T-helper 17 cell (primary cell): ENCODE data around the gene BTRC. TPM values are rescaled to one million over a fixed set of nuclear protein-coding genes. Genes with fewer than 3 reads are reported as not detected.
"Not testable (repeated sequence)": the region's sequence is repeated elsewhere in the genome, so short reads cannot be mapped to it uniquely, and the experiment has no call there.

Experiments used
- ATAC-seq: fragments of 150-1000 bp; cut with Tn5 transposase; 2 replicates; pipeline ENCODE4 v1.10.0; 2021; ENCODE audit warnings: mild to moderate bottlenecking, moderate library complexity
- DNase-seq, 3 donors: peaks; one replicate each; pipeline versions ENCODE4 v3.0.0 to v3.0.0-alpha.2; 2020 to 2021
- H3K9me3 ChIP-seq: one replicate; pipeline ENCODE4 v1.7.0; 2013; ENCODE audit warnings: low read length, mild to moderate bottlenecking; ENCODE audit not compliant: control insufficient read depth, poor library complexity, severe bottlenecking
- H3K27ac Mint-ChIP-seq: one replicate; pipeline ENCODE4 v1.8.0; 2022; ENCODE audit warnings: mild to moderate bottlenecking, moderate library complexity, mixed read lengths
- H3K27me3 Mint-ChIP-seq: one replicate; pipeline ENCODE4 v1.8.0; 2022; ENCODE audit warnings: mixed read lengths
- H3K36me3 Mint-ChIP-seq: one replicate; pipeline ENCODE4 v1.8.0; 2022; ENCODE audit warnings: low read depth, mixed read lengths
- H3K4me1 Mint-ChIP-seq: one replicate; pipeline ENCODE4 v1.8.0; 2022; ENCODE audit warnings: mild to moderate bottlenecking, mixed read lengths
- H3K4me3 Mint-ChIP-seq: one replicate; pipeline ENCODE4 v1.8.0; 2022; ENCODE audit warnings: mild to moderate bottlenecking, moderate library complexity, mixed read lengths
- total RNA-seq, 4 donors: library from RNA in 2 of 4; stranded (reverse) in 2 of 4; gene quantifications; one replicate each; pipeline ENCODE4 v1.2.3 and lab custom pipeline; 2022 to 2026

Gene BTRC
- total RNA-seq, 2 donors from 2014 or later, result 14.8 to 17.0 TPM

GRCh38 chr10:101380353-101381017 is 26.5 kb downstream of the BTRC start:
- Mint-ChIP-seq H3K4me1 (peaks cover 5% of the 10 kb centered on the region), H3K4me3 (no peak overlapping the region), H3K27me3 (no peaks in the 10 kb centered on the region), H3K27ac (no peak overlapping the region), H3K36me3 (no peaks in the 10 kb centered on the region)
- H3K9me3 ChIP-seq, result no peaks in the 10 kb centered on the region
- no peak for ATAC-seq
- DNase-seq, result no peak

GRCh38 chr10:101385866-101386658 is 32.1 kb downstream of the BTRC start:
- ATAC-seq (no peak), DNase-seq (no peak)
- Mint-ChIP-seq H3K27ac (no peak overlapping the region), H3K4me1 (peaks cover 11% of the 10 kb centered on the region), H3K36me3 (peaks cover 4% of the 10 kb centered on the region), H3K4me3 (no peak overlapping the region), H3K27me3 (no peaks in the 10 kb centered on the region)
- no peaks in the 10 kb centered on the region for H3K9me3 ChIP-seq

- peaks cover 4% of the 10 kb centered on the region for H3K36me3 Mint-ChIP-seq
- no peak for DNase-seq
- peaks cover 11% of the 10 kb centered on the region for H3K4me1 Mint-ChIP-seq
- no peak overlapping the region for H3K27ac Mint-ChIP-seq
- H3K4me3 Mint-ChIP-seq, result no peak overlapping the region
- no peaks in the 10 kb centered on the region for H3K27me3 Mint-ChIP-seq
- H3K9me3 ChIP-seq, result no peaks in the 10 kb centered on the region
- no peak for ATAC-seq
These were observed 32.8 kb downstream of the BTRC start for GRCh38 chr10:101386659-101387259.

- H3K27me3 Mint-ChIP-seq, result no peaks in the 10 kb centered on the region
- ATAC-seq (no peak), DNase-seq (no peak)
- H3K4me1 Mint-ChIP-seq, result peaks cover 11% of the 10 kb centered on the region
- peaks cover 4% of the 10 kb centered on the region for H3K36me3 Mint-ChIP-seq
- H3K27ac Mint-ChIP-seq, result no peak overlapping the region
- no peak overlapping the region for H3K4me3 Mint-ChIP-seq
- H3K9me3 ChIP-seq, result no peaks in the 10 kb centered on the region
These were observed 34.8 kb downstream of the BTRC start for GRCh38 chr10:101388676-101389276.

GRCh38 chr10:101389532-101389931 is 35.6 kb downstream of the BTRC start:
- not testable (repeated sequence) for ATAC-seq, H3K9me3 ChIP-seq, H3K27me3 Mint-ChIP-seq, H3K36me3 Mint-ChIP-seq, H3K4me3 Mint-ChIP-seq, DNase-seq
- Mint-ChIP-seq H3K4me1 (peaks cover 11% of the 10 kb centered on the region), H3K27ac (peak overlapping the region; percentile 41)

GRCh38 chr10:101389986-101390531 is 36.1 kb downstream of the BTRC start:
- no peak for ATAC-seq
- Mint-ChIP-seq H3K27me3 (no peaks in the 10 kb centered on the region), H3K4me3 (no peak overlapping the region), H3K36me3 (peaks cover 4% of the 10 kb centered on the region), H3K4me1 (peaks cover 11% of the 10 kb centered on the region), H3K27ac (peak overlapping the region; percentile 41)
- no peak for DNase-seq
- no peaks in the 10 kb centered on the region for H3K9me3 ChIP-seq

- Mint-ChIP-seq H3K4me3 (no peak overlapping the region), H3K4me1 (peaks cover 19% of the 10 kb centered on the region), H3K36me3 (peaks cover 3% of the 10 kb centered on the region), H3K27me3 (no peaks in the 10 kb centered on the region), H3K27ac (peak overlapping the region; percentile 83)
- ATAC-seq (no peak), DNase-seq (no peak)
- no peaks in the 10 kb centered on the region for H3K9me3 ChIP-seq
These were observed 39.4 kb downstream of the BTRC start for GRCh38 chr10:101393378-101393777.

- no peaks in the 10 kb centered on the region for H3K9me3 ChIP-seq
- H3K27ac Mint-ChIP-seq, result peak overlapping the region; percentile 83
- peaks cover 12% of the 10 kb centered on the region for H3K4me1 Mint-ChIP-seq
- H3K4me3 Mint-ChIP-seq, result no peak overlapping the region
- no peak for ATAC-seq
- no peaks in the 10 kb centered on the region for H3K36me3 Mint-ChIP-seq
- H3K27me3 Mint-ChIP-seq, result no peaks in the 10 kb centered on the region
- no peak for DNase-seq
These were observed 40.7 kb downstream of the BTRC start for GRCh38 chr10:101394524-101395133.

- Mint-ChIP-seq H3K36me3 (no peaks in the 10 kb centered on the region), H3K27me3 (no peaks in the 10 kb centered on the region), H3K4me1 (peaks cover 19% of the 10 kb centered on the region), H3K27ac (peak overlapping the region; percentile 83), H3K4me3 (peak overlapping the region; percentile 45)
- peak in 1 of 3 donors; percentile 21 for DNase-seq
- peak; percentile 90 for ATAC-seq
- no peaks in the 10 kb centered on the region for H3K9me3 ChIP-seq
These were observed 43.2 kb downstream of the BTRC start for GRCh38 chr10:101397140-101397539.

GRCh38 chr10:101400585-101400984 is 46.6 kb downstream of the BTRC start:
- H3K4me3 Mint-ChIP-seq, result no peak overlapping the region
- H3K27me3 Mint-ChIP-seq, result no peaks in the 10 kb centered on the region
- H3K27ac Mint-ChIP-seq, result peak overlapping the region; percentile 63
- no peaks in the 10 kb centered on the region for H3K36me3 Mint-ChIP-seq
- no peak for DNase-seq
- no peaks in the 10 kb centered on the region for H3K9me3 ChIP-seq
- no peak for ATAC-seq
- peaks cover 25% of the 10 kb centered on the region for H3K4me1 Mint-ChIP-seq

- Mint-ChIP-seq H3K36me3 (no peaks in the 10 kb centered on the region), H3K4me1 (peaks cover 18% of the 10 kb centered on the region), H3K4me3 (no peak overlapping the region), H3K27ac (no peak overlapping the region), H3K27me3 (no peaks in the 10 kb centered on the region)
- H3K9me3 ChIP-seq, result no peaks in the 10 kb centered on the region
- ATAC-seq (no peak), DNase-seq (no peak)
These were observed 48.7 kb downstream of the BTRC start for GRCh38 chr10:101402711-101403110.

- no peak overlapping the region for H3K4me3 Mint-ChIP-seq
- DNase-seq, result no peak
- no peak overlapping the region for H3K27ac Mint-ChIP-seq
- H3K4me1 Mint-ChIP-seq, result peaks cover 15% of the 10 kb centered on the region
- H3K36me3 Mint-ChIP-seq, result no peaks in the 10 kb centered on the region
- no peaks in the 10 kb centered on the region for H3K9me3 ChIP-seq
- H3K27me3 Mint-ChIP-seq, result no peaks in the 10 kb centered on the region
- no peak for ATAC-seq
These were observed 49.2 kb downstream of the BTRC start for GRCh38 chr10:101403161-101403560.

- H3K4me3 Mint-ChIP-seq, result no peak overlapping the region
- ATAC-seq, result no peak
- H3K4me1 Mint-ChIP-seq, result peaks cover 15% of the 10 kb centered on the region
- DNase-seq, result no peak
- H3K27ac Mint-ChIP-seq, result no peak overlapping the region
- H3K36me3 Mint-ChIP-seq, result no peaks in the 10 kb centered on the region
- no peaks in the 10 kb centered on the region for H3K9me3 ChIP-seq
- H3K27me3 Mint-ChIP-seq, result no peaks in the 10 kb centered on the region
These were observed 51.0 kb downstream of the BTRC start for GRCh38 chr10:101405001-101405400.
